OCI-LY3 (cell line): ENCODE measurements around the gene IFI30.
A peak's percentile ranks its signal among the peaks of the same experiment; 100 is the strongest.

Source experiments
- H2AFZ ChIP-seq: fragments of 200-600, 300-600 bp; shearing (Covaris generic); 2 replicates; pipeline ENCODE4 v1.6.0; 2014; ENCODE audit warnings: antibody characterized with exemption, low read depth, low read length
- H3K27ac ChIP-seq: fragments of 200-600, 300-600 bp; sonication (generic); 2 replicates; pipeline ENCODE4 v1.5.1; 2014; ENCODE audit warnings: mild to moderate bottlenecking, low read length, moderate library complexity, mixed read lengths
- H3K27me3 ChIP-seq: fragments of 200-600, 300-600 bp; sonication (generic); 2 replicates; pipeline ENCODE4 v1.6.1; 2014; ENCODE audit warnings: low read depth, low read length, mixed read lengths
- H3K36me3 ChIP-seq: fragments of 200-600, 300-600 bp; sonication (generic); replicated peaks from 2 replicates; pipeline ENCODE3; 2014; ENCODE audit warnings: low read depth, low read length, mixed read lengths
- H3K4me1 ChIP-seq: fragments of 300-600, 200-600 bp; sonication (generic); 2 replicates; pipeline ENCODE4 v1.6.1; 2014; ENCODE audit warnings: low read length, mixed read lengths
- H3K4me2 ChIP-seq: fragments of 200-600, 300-600 bp; sonication (generic); 2 replicates; pipeline ENCODE4 v1.6.1; 2014; ENCODE audit warnings: low read length, mixed read lengths
- H3K4me3 ChIP-seq: fragments of 300-600, 200-600 bp; sonication (generic); 2 replicates; pipeline ENCODE4 v1.5.1; 2014; ENCODE audit warnings: antibody characterized with exemption, mild to moderate bottlenecking, low read length, moderate library complexity
- H3K79me2 ChIP-seq: fragments of 300-600, 200-600 bp; shearing (Covaris generic); 2 replicates; pipeline ENCODE4 v1.6.1; 2014; ENCODE audit warnings: mild to moderate bottlenecking, low read length, mixed read lengths
- H3K9ac ChIP-seq: fragments of 300-600, 200-600 bp; shearing (Covaris generic); 2 replicates; pipeline ENCODE4 v1.6.0; 2014; ENCODE audit warnings: mild to moderate bottlenecking, low read length, moderate library complexity
- H3K9me3 ChIP-seq: fragments of 200-600, 300-600 bp; shearing (Covaris generic); 2 replicates; pipeline ENCODE4 v1.6.1; 2014; ENCODE audit warnings: low read length, mixed read lengths; ENCODE audit not compliant: insufficient read depth
- H4K20me1 ChIP-seq: fragments of 200-600, 300-600 bp; sonication (generic); 2 replicates; pipeline ENCODE4 v1.6.1; 2016; ENCODE audit warnings: low read length, mixed read lengths; ENCODE audit not compliant: insufficient read depth
- CTCF ChIP-seq: fragments of 200-600, 300-600 bp; sonication (generic); IDR thresholded peaks from 2 replicates; pipeline ENCODE4 v1.5.1; 2014; ENCODE audit warnings: antibody characterized with exemption, low read length, low read depth
- EZH2phosphoT487 ChIP-seq: fragments of 200-600 bp; shearing (Covaris generic); IDR thresholded peaks from 2 replicates; pipeline ENCODE4 v1.6.1; 2018; ENCODE audit warnings: antibody characterized with exemption, mixed run types, low read depth

Gene IFI30

DNA sequence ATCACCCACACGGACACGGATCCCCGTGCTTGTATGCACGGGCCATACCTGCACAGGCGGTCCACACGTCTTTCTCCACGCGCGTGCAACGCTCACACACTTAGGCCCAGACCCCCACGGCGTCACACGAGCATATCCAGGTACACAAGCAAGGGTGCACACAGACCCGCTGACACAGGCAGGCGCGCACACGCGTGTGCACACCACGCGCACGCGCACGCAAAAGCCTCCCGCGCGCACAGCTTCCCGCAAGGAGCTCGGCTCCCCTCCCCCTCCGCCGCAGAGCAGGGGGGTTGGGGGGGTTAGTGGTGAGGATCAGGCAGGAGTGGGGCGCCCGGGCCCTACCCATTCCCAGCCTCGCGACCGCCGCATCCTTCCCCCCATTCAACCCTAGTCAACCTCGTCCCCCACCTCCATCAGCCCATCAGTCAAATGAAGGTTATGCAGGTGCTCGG, 29.8 kb downstream of the IFI30 start:
- H3K79me2 ChIP-seq: peaks cover 5% of the 10 kb centered on the region; the same call in 1 of the 2 replicates
- peak overlapping the region; percentile 13; the same call in 1 of the 2 replicates for H2AFZ ChIP-seq
- peaks cover 13% of the 10 kb centered on the region for H3K4me1 ChIP-seq
- H4K20me1 ChIP-seq: peaks cover 12% of the 10 kb centered on the region; the same call in 1 of the 2 replicates
- peak overlapping the region; percentile 43 for H3K9ac ChIP-seq
- no peak overlapping the region for H3K27ac ChIP-seq
- H3K27me3 ChIP-seq: no peaks in the 10 kb centered on the region
- peak overlapping the region; percentile 90 for H3K4me3 ChIP-seq
- peaks cover 6% of the 10 kb centered on the region for H3K36me3 ChIP-seq
- peak overlapping the region; percentile 98 for H3K4me2 ChIP-seq
- no peaks in the 10 kb centered on the region for H3K9me3 ChIP-seq
- TF ChIP-seq EZH2phosphoT487 (no peak), CTCF (0 out of 2 replicates have a peak, but pooled peaks have one; percentile 3)

DNA sequence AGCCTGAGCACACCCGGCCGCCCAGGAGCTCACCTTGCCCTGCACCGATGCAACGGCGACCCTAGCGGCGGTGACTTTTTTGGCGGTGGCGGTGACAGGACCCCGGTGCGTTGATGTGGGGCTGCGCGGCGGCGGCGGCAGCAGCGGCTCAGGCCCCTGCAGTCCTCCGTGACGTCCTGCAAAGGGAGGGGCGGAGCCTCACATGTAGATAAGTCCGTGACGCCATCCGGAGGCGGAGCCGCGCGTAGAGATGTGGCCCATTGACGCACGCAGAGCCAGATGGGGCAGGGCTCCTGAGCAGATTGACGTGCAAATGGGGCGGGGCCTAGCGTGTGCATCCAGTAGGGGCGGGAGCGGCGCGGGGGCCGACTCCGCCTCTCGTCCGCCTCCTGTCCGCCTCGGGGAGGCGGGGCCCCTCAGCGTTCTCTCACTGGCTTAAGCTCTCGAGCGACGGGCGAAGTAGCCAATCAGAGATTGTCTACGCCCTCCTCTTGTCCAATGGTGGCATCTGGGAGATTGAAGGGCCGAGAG, 30.3 kb downstream of the IFI30 start, which contains the start of gene RAB3A:
Gene RAB3A (minus strand): TSS at position 180 of the 531 bp plus-strand sequence. CDS start 1,302 bp downstream, outside the sequence.
- Histone ChIP-seq H3K36me3 (peaks cover 6% of the 10 kb centered on the region), H3K4me2 (peak within 1 kb of the TSS; percentile 98), H3K27ac (peak within 1 kb of the TSS; percentile 64), H3K27me3 (peaks cover 4% of the 10 kb centered on the region), H3K79me2 (peaks cover 5% of the 10 kb centered on the region; the same call in 1 of the 2 replicates), H2AFZ (peak within 1 kb of the TSS; percentile 67), H4K20me1 (peaks cover 12% of the 10 kb centered on the region; the same call in 1 of the 2 replicates), H3K4me3 (peak within 1 kb of the TSS; percentile 90), H3K9ac (peak within 1 kb of the TSS; percentile 76), H3K4me1 (peaks cover 13% of the 10 kb centered on the region), H3K9me3 (no peaks in the 10 kb centered on the region)
- TF ChIP-seq EZH2phosphoT487: no peak

DNA sequence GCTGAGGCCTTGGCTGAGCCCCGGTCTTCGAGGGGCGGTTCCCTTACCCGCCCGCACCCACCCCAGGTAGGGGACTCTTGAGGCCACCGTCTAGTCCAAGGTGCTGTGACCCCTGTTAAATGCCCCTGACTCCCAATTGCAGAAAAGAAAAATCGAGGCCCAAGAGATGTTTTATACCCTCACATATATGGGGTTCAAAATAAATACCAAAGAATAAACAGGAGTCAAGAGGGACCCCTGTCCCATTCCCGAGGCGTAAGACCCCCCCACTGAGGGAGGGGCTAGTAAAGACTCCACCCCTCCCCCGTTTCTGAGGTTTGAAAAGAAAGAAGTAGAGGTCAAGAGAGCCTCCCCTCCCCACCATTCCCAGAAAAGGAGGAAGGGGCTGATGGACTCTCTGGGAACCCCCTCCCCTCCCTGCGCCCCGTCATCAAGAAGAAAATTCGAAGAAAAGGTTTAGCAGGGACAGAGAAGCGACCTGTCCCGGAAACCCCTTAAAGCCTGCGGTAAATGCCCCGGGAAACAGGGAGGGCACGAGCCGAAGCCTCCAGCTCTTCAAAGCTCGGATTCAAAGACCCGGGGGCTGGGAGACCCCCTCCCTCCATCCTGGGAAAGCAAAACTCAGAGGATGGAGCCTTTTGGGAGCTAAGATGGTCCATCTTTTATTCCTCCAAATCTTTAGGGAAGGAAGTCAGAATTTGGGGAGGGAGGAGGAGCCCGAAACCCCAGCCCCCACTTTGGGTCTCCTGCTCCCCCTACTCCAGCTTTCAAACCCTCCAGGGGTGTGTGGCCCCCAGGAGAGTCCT, 31.0 kb downstream of the IFI30 start:
- no peak for TF ChIP-seq EZH2phosphoT487
- TF ChIP-seq CTCF: no peak
- peak overlapping the region; percentile 68 for H3K4me2 ChIP-seq
- H2AFZ ChIP-seq: peak overlapping the region; percentile 67
- peaks cover 13% of the 10 kb centered on the region for H3K4me1 ChIP-seq
- H3K79me2 ChIP-seq: peaks cover 5% of the 10 kb centered on the region; the same call in 1 of the 2 replicates
- H3K27ac ChIP-seq: peak overlapping the region; percentile 64
- H3K27me3 ChIP-seq: peaks cover 6% of the 10 kb centered on the region
- no peaks in the 10 kb centered on the region for H3K9me3 ChIP-seq
- H3K36me3 ChIP-seq: peaks cover 6% of the 10 kb centered on the region
- H3K4me3 ChIP-seq: peak overlapping the region; percentile 81
- H3K9ac ChIP-seq: peak overlapping the region; percentile 76
- H4K20me1 ChIP-seq: peaks cover 12% of the 10 kb centered on the region; the same call in 1 of the 2 replicates

DNA sequence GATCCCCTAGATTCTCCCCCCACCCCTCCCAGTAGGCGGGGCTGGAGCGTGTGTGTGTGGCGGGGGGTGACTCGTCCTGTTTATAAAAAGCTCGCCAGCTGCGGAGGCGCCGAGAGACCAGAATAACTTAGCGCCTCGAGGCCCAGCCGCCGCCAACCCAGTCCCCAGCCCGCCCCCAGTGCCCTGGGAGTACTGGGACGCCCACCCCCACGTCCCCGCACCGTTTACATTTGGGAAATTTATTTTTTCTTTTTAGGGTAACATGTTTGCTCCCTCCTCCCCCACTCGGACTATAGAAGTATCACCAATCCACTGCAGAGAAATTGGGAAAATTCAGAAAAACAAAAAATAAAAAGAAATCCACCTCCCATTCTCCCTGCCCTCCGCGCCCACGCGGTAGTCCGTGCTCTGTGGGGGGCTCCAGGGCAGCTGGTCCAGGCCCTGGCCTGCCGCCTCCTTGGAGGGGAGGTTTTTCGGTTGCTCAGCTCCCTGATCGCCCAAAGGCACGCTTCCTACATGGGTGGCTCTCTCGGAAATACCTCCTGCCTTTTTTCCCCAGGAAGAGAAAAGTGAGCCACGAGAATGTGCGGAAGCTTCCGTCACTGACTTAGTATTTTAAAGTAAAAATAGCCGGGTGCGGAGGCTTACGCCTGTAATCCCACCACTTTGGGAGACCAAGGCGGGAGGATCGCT, 31.7 kb downstream of the IFI30 start:
- peaks cover 6% of the 10 kb centered on the region for H3K36me3 ChIP-seq
- H3K4me2 ChIP-seq: peak overlapping the region; percentile 68
- peak overlapping the region; percentile 76 for H3K9ac ChIP-seq
- peak overlapping the region; percentile 67; the same call in 1 of the 2 replicates for H2AFZ ChIP-seq
- H4K20me1 ChIP-seq: peaks cover 12% of the 10 kb centered on the region; the same call in 1 of the 2 replicates
- no peaks in the 10 kb centered on the region for H3K9me3 ChIP-seq
- peak overlapping the region; percentile 64 for H3K27ac ChIP-seq
- H3K4me3 ChIP-seq: peak overlapping the region; percentile 81
- peaks cover 12% of the 10 kb centered on the region for H3K27me3 ChIP-seq
- TF ChIP-seq EZH2phosphoT487 (no peak), CTCF (no peak)
- peaks cover 5% of the 10 kb centered on the region; the same call in 1 of the 2 replicates for H3K79me2 ChIP-seq
- peaks cover 13% of the 10 kb centered on the region for H3K4me1 ChIP-seq
